Vagina (tissue), 2 donors: ENCODE results near the gene UQCRC2.

ENCODE experiments used
- CTCF ChIP-seq, 3 experiments: fragments of 450-650 bp in 2 of 3; fragments of 200-600 bp in 1 of 3; sonication (generic) in 1 of 3; IDR thresholded peaks; one replicate each; pipeline ENCODE4 v1.5.1; 2017 to 2019; ENCODE audit warnings: antibody characterized with exemption in 3 of 3, mild to moderate bottlenecking in 2 of 3, moderate library complexity in 2 of 3
- POLR2AphosphoS5 ChIP-seq, 2 donors: sonication (generic); formaldehyde crosslinking; IDR thresholded peaks; one replicate each; pipeline ENCODE4 v1.9.0; 2017; ENCODE audit warnings: antibody characterized with exemption in 2 of 2, mild to moderate bottlenecking in 2 of 2, low read depth in 1 of 2; ENCODE audit not compliant: insufficient read depth in 1 of 2

DNA sequence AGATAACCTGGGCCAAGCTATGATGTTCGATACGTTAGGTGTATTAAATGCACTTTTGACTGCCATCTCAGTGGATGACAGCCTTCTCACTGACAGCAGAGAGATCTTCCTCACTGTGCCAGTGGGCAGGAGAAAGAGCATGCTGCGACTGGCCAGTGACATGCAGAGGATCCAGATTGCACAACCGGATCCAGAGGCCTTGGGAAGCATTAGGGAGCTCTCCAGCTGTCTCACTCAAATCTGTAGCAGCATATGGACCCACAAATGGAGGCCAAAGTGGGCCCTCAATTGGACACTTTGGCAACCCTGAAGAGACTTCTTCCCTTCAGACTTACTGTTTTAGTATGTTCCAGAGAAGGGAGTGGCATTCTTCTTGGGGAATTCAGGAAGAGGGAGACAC, 26.9 kb downstream of the UQCRC2 start:
- TF ChIP-seq CTCF (IDR thresholded peaks at IDR 0.05) (no peak), POLR2AphosphoS5 (IDR thresholded peaks at IDR 0.05; ENCODE audit: insufficient read depth in 1 of 2, low read depth in 1 of 2) (no peak)
